K562 (cell line): ENCODE measurements around the gene PHACTR3. TPM values are rescaled to one million over a fixed set of nuclear protein-coding genes. Genes with fewer than 3 reads are reported as not detected.

Source experiments
- ATAC-seq: fragments of 200-7000 bp; cut with Tn5 transposase; 3 replicates; pipeline ENCODE4 v1.9.1; 2020; ENCODE audit warnings: moderate library complexity
- BruUV-seq: library from RNA; stranded (reverse); fragments of 400-500 nt; replicated peaks from 2 replicates; lab custom pipeline; 2021; lab: Mats Ljungman, UMichigan
- CTCF ChIA-PET: fragments of 300-600 bp; formaldehyde crosslinking; extraction: SDS; loops from one replicate; lab custom pipeline; 2021; ENCODE audit warnings: low intra/inter-chr PET ratio; lab: Yijun Ruan, JAX
- POLR2A ChIA-PET: fragments of 300-600, 350-650 bp; sonication (Branson Sonifier 250); formaldehyde crosslinking; extraction: SDS; loops from one replicate; lab custom pipeline; 2021; ENCODE audit warnings: antibody characterized with exemption, inconsistent platforms; lab: Yijun Ruan, JAX
- DNase-seq, 4 experiments: peaks; one replicate each; pipeline versions ENCODE4 v3.0.0 to v3.0.0-alpha.2; 2011 to 2018; ENCODE audit warnings: low spot score in 3 of 4, mixed read lengths in 3 of 4; ENCODE audit errors: extremely low read depth in 1 of 4
- FAIRE-seq: peaks from 2 replicates; lab custom pipeline; 2011; peaks lifted over from hg19 to GRCh38; lab: Jason Lieb, UNC
- H2AFZ ChIP-seq: 2 replicates; pipeline ENCODE4 v1.6.0; 2011; ENCODE audit warnings: low read depth, low read length, control low read depth, inconsistent platforms
- H3K27ac ChIP-seq: fragments of 200-600 bp; 3 replicates; pipeline ENCODE4 v1.8.0; 2011; ENCODE audit warnings: low read depth, mild to moderate bottlenecking, control low read depth, inconsistent platforms, low read length, moderate library complexity, mixed read lengths; ENCODE audit errors: extremely low read depth
- H3K27me3 ChIP-seq, 2 experiments: fragments of 300-600 bp in 1 of 2; 2 replicates in 1 of 2; 3 replicates in 1 of 2; pipeline versions ENCODE4 v1.6.0 to v1.8.0; 2011; ENCODE audit warnings: inconsistent platforms in 2 of 2, low read length in 2 of 2, mild to moderate bottlenecking in 1 of 2, mixed read lengths in 1 of 2, moderate library complexity in 1 of 2; ENCODE audit not compliant: control insufficient read depth in 2 of 2, insufficient read depth in 2 of 2
- H3K36me3 ChIP-seq: fragments of 300-600 bp; 3 replicates; pipeline ENCODE4 v1.8.0; 2011; ENCODE audit warnings: mild to moderate bottlenecking, low read length, inconsistent platforms; ENCODE audit not compliant: control insufficient read depth, insufficient read depth
- H3K4me1 ChIP-seq, 2 experiments: fragments of 200-600 bp in 1 of 2; replicated peaks in 1 of 2; 2 replicates in 1 of 2; 3 replicates in 1 of 2; pipeline versions ENCODE4 v1.5.1 to v1.8.0; 2011; ENCODE audit warnings: inconsistent platforms in 2 of 2, low read length in 2 of 2, mild to moderate bottlenecking in 1 of 2, mixed read lengths in 1 of 2, moderate library complexity in 1 of 2; ENCODE audit not compliant: control insufficient read depth in 2 of 2, insufficient read depth in 2 of 2
- H3K4me2 ChIP-seq: 2 replicates; pipeline ENCODE4 v1.6.1; 2011; ENCODE audit warnings: low read length, control low read depth, inconsistent platforms, mixed read lengths; ENCODE audit not compliant: insufficient read depth
- H3K4me3 ChIP-seq: fragments of 200-600 bp; sonication (generic), shearing (Covaris generic); 2 replicates; pipeline ENCODE4 v1.5.1; 2016; ENCODE audit warnings: control low read depth, inconsistent platforms
- H3K79me2 ChIP-seq: fragments of 200-600 bp; 3 replicates; pipeline ENCODE4 v1.8.0; 2011; ENCODE audit warnings: low read length, inconsistent platforms; ENCODE audit not compliant: control insufficient read depth, insufficient read depth
- H3K9ac ChIP-seq, 2 experiments: 2 replicates each; pipeline versions ENCODE4 v1.6.0 to v1.6.1; 2011; ENCODE audit warnings: low read depth in 2 of 2, low read length in 2 of 2, control low read depth in 1 of 2, inconsistent platforms in 1 of 2, mild to moderate bottlenecking in 1 of 2, mixed read lengths in 1 of 2; ENCODE audit not compliant: insufficient read depth in 1 of 2
- H3K9me1 ChIP-seq: one replicate; pipeline ENCODE4 v1.6.0; 2011; ENCODE audit warnings: inconsistent platforms, mild to moderate bottlenecking, low read length, moderate library complexity; ENCODE audit not compliant: control insufficient read depth, insufficient read depth
- H3K9me3 ChIP-seq: replicated peaks from 2 replicates; pipeline ENCODE4 v1.5.1; 2011; ENCODE audit warnings: low read depth, low read length, inconsistent platforms; ENCODE audit not compliant: control insufficient read depth, insufficient read depth
- H4K20me1 ChIP-seq: replicated peaks from 2 replicates; pipeline ENCODE4 v1.6.1; 2011; ENCODE audit warnings: low read length, inconsistent platforms, mixed read lengths; ENCODE audit not compliant: control insufficient read depth, insufficient read depth
- EHMT2 ChIP-seq: fragments of 450-650 bp; IDR thresholded peaks from 2 replicates; pipeline ENCODE4 v1.6.1; 2018; ENCODE audit warnings: antibody characterized with exemption
- OTX1 ChIP-seq: fragments of 450-650 bp; formaldehyde crosslinking; IDR thresholded peaks from 2 replicates; pipeline ENCODE4 v1.4.0; 2022; ENCODE audit warnings: mild to moderate bottlenecking
- RBM22 ChIP-seq: fragments of 200-400 bp; formaldehyde crosslinking; IDR thresholded peaks from 2 replicates; pipeline ENCODE4 v1.6.1; 2018; ENCODE audit warnings: low read length, low read depth; ENCODE audit not compliant: poor library complexity, severe bottlenecking
- SMAD1 ChIP-seq: fragments of 150-350 bp; IDR thresholded peaks from 2 replicates; pipeline ENCODE4 v1.6.1; 2014; ENCODE audit warnings: low read length, low read depth; ENCODE audit not compliant: partially characterized antibody
- SMARCB1 ChIP-seq: IDR thresholded peaks from 2 replicates; pipeline ENCODE4 v1.6.1; 2011; ENCODE audit warnings: improper control_type of control experiment, low read depth; ENCODE audit not compliant: insufficient read length
- SMC3 ChIP-seq: conservative IDR thresholded peaks from 2 replicates; pipeline ENCODE4 v1.6.1; 2011; ENCODE audit warnings: low read depth, low read length, improper control_type of control experiment; ENCODE audit not compliant: insufficient read depth
- XRCC3 ChIP-seq: fragments of 450-650 bp; IDR thresholded peaks from 2 replicates; pipeline ENCODE4 v1.6.1; 2017; ENCODE audit warnings: mild to moderate bottlenecking, moderate library complexity
- ZNF584 ChIP-seq: fragments of 200-800 bp; sonication (Bioruptor generic); IDR thresholded peaks from 2 replicates; pipeline ENCODE4 v1.6.1; 2016; ENCODE audit warnings: low read depth, mild to moderate bottlenecking, missing genetic modification characterization, missing compliant biosample characterization
- WGBS: fragments of 100-300 bp; shearing (Covaris generic); methylation state at CpG from one replicate; pipeline ENCODE4 v1.1.6; 2016; ENCODE audit warnings: low coverage, mixed read lengths; ENCODE audit not compliant: insufficient coverage; ENCODE audit errors: missing lambda C conversion rate; 5-methylcytosine and 5-hydroxymethylcytosine counted together
- in situ Hi-C: fragments of 300-500 bp; cut with MboI; formaldehyde crosslinking; loops from 4 replicates; pipeline ENCODE4 v1.15.0; 2018; ENCODE audit warnings: inconsistent platforms, mixed read lengths
- intact Hi-C: fragments of 100-400 bp; cut with micrococcal nuclease; formaldehyde crosslinking; loops from 2 replicates; pipeline ENCODE4 v1.14.2; 2022
- polyA plus RNA-seq, 8 experiments: library from polyadenylated mRNA; depleted of rRNA in 4 of 8; stranded (reverse) in 5 of 8; unstranded in 3 of 8; fragments of >200 nt; fragmentation: Nextera tagmentation in 2 of 8; fragmentation: Illumina TruSeq in 1 of 8; extraction: Ambion mirVana in 2 of 8; extraction: Trizol in 1 of 8; gene quantifications; 2 replicates each; pipeline versions ENCODE4 v1.2.1 to v1.2.3, GENCODE V29; 2011 to 2014; ENCODE audit warnings: inconsistent platforms in 1 of 8, missing spikeins in 1 of 8
- total RNA-seq, 7 experiments: library from RNA; depleted of rRNA in 6 of 7; stranded (reverse); fragments of >200 nt in 6 of 7; fragmentation: Illumina TruSeq in 2 of 7; extraction: Trizol in 2 of 7; gene quantifications; 2 replicates each; pipeline versions ENCODE4 v1.2.1 to v1.2.3, GENCODE V29; 2011 to 2021; ENCODE audit warnings: low replicate concordance in 1 of 7
- TF ChIP-seq, protein P1 (sequence below): fragments of 450-650 bp; conservative IDR thresholded peaks from 2 replicates; pipeline ENCODE4 v1.6.1; 2016; ENCODE audit warnings: missing genetic modification characterization, low read depth, mild to moderate bottlenecking, missing compliant biosample characterization, moderate library complexity
- TF ChIP-seq, protein P2 (sequence below): fragments of 200-400 bp; formaldehyde crosslinking; IDR thresholded peaks from 2 replicates; pipeline ENCODE4 v1.6.1; 2017; ENCODE audit warnings: mild to moderate bottlenecking, low read depth, low read length, moderate library complexity

PHACTR3 gene
- total and polyA plus RNA-seq, 9 of the 15 experiments (the other 6 are each of a cell fraction or from before 2014, with no cell fraction given) = not detected

DNA sequence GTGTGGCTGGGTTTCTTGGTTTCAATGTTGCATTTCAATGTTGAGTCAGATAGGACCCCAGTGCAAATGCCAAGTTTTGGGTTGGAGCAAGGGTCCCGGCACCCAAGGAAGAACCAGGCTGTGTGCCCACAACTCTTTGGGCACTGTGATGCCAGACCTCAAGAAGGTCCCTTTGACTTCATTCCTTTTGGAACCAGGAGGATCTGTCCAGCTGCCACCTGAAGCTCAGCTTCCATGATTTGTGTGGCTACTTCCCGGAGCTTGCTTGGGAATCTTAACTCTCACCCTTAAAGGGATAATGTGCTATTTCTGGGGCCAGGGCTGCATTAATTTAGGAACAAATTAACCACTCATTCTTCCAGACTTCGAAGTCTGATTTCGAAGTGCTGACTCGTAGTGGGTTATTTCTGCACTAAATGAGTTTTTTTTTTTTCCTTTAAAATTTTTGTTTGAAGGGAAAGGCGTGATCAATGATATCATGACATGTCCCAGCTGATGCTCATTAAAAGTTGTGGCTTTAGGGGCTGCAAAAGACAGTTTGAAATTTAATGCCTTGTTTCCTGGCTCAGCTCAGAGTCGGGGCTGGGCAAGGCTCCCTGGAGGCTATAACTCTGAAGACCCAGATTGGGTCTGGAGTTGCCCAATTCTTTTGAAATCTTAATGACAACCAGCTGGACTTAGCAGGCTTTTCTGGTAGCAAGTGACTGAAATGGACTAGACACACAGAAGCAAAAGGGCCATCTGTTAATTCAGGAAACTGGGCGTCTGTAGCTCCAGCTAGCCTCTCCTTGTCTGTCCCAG, 24.0 kb upstream of the PHACTR3 start:
- no peaks in the 10 kb centered on the region; the same call in 1 of the 2 replicates for H4K20me1 ChIP-seq
- no peak overlapping the region for H3K9ac ChIP-seq
- H3K27me3 ChIP-seq = peaks cover 8 to 72% of the 10 kb centered on the region in 2 experiments; a peak in 4 of 5 replicates
- intact Hi-C loops = no loop called here
- H3K9me1 ChIP-seq = no peaks in the 10 kb centered on the region
- no peak overlapping the region for H2AFZ ChIP-seq
- DNase-seq (no peak), FAIRE-seq (no peak), ATAC-seq (no peak)
- no peak overlapping the region for H3K27ac ChIP-seq
- 0% methylated on average over 8 of the region's 8 CpGs for WGBS
- no TSS peak for BruUV-seq
- TF ChIP-seq SMARCB1 (no peak), RBM22 (no peak), SMC3 (no peak), EHMT2 (no peak), ZNF584 (no peak), SMAD1 (no peak), OTX1 (CRISPR knock-in tag) (no peak), XRCC3 (no peak)
- TF ChIP-seq, protein P1, sequence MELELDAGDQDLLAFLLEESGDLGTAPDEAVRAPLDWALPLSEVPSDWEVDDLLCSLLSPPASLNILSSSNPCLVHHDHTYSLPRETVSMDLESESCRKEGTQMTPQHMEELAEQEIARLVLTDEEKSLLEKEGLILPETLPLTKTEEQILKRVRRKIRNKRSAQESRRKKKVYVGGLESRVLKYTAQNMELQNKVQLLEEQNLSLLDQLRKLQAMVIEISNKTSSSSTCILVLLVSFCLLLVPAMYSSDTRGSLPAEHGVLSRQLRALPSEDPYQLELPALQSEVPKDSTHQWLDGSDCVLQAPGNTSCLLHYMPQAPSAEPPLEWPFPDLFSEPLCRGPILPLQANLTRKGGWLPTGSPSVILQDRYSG = no peak
- TF ChIP-seq, protein P2, sequence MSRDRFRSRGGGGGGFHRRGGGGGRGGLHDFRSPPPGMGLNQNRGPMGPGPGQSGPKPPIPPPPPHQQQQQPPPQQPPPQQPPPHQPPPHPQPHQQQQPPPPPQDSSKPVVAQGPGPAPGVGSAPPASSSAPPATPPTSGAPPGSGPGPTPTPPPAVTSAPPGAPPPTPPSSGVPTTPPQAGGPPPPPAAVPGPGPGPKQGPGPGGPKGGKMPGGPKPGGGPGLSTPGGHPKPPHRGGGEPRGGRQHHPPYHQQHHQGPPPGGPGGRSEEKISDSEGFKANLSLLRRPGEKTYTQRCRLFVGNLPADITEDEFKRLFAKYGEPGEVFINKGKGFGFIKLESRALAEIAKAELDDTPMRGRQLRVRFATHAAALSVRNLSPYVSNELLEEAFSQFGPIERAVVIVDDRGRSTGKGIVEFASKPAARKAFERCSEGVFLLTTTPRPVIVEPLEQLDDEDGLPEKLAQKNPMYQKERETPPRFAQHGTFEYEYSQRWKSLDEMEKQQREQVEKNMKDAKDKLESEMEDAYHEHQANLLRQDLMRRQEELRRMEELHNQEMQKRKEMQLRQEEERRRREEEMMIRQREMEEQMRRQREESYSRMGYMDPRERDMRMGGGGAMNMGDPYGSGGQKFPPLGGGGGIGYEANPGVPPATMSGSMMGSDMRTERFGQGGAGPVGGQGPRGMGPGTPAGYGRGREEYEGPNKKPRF = no peak
- H3K9me3 ChIP-seq = no peaks in the 10 kb centered on the region
- in situ Hi-C loops = loop anchor here (5.0 kb wide), 1 partner anchor 172 kb away; no protein-coding TSS in a partner anchor
- no peak overlapping the region for H3K4me3 ChIP-seq
- H3K36me3 ChIP-seq = no peaks in the 10 kb centered on the region
- ChIA-PET CTCF (no interaction called here), POLR2A (interaction anchor here (1.6 kb wide), 1 partner anchor 9 kb away, joined by 8 read pairs; no protein-coding TSS in a partner anchor)
- no peaks in the 10 kb centered on the region for H3K79me2 ChIP-seq
- no peak overlapping the region for H3K4me2 ChIP-seq
- H3K4me1 ChIP-seq = peaks cover 0 to 4% of the 10 kb centered on the region in 2 experiments; a peak in 1 of 5 replicates
